Mucosa of descending colon (tissue), 3 donors: ENCODE measurements around the gene GGPS1. TPM values are rescaled to one million over a fixed set of nuclear protein-coding genes. Genes with fewer than 3 reads are reported as not detected.

ENCODE experiments used
- ATAC-seq: fragments of 200-7000 bp; cut with Tn5 transposase; one replicate; pipeline ENCODE4 v1.9.1; 2020; ENCODE audit warnings: mild to moderate bottlenecking, moderate library complexity
- DNase-seq, 3 donors: peaks; one replicate each; pipeline ENCODE4 v3.0.0-alpha.2; 2020
- H3K36me3 ChIP-seq: fragments of 200-600 bp; one replicate; pipeline ENCODE4 v1.8.0; 2021; ENCODE audit warnings: low read depth, mild to moderate bottlenecking
- H3K4me1 ChIP-seq: fragments of 200-600 bp; one replicate; pipeline ENCODE4 v1.8.0; 2021; ENCODE audit warnings: low read depth, mild to moderate bottlenecking
- H3K4me3 ChIP-seq: fragments of 200-600 bp; one replicate; pipeline ENCODE4 v1.8.0; 2021; ENCODE audit warnings: mild to moderate bottlenecking
- H3K9me3 ChIP-seq: fragments of 200-600 bp; one replicate; pipeline ENCODE4 v1.8.0; 2021; ENCODE audit warnings: mild to moderate bottlenecking
- CTCF ChIP-seq: fragments of 200-600 bp; IDR thresholded peaks from one replicate; pipeline ENCODE4 v1.8.0; 2022; ENCODE audit warnings: antibody characterized with exemption, mild to moderate bottlenecking
- intact Hi-C, 2 donors: fragments of 100-400 bp; cut with DNase I in 1 of 2; cut with micrococcal nuclease in 1 of 2; formaldehyde crosslinking; loops; one replicate each; pipeline versions ENCODE4 v1.11.0 to v1.11.1; 2022; cut with DNase I, micrococcal nuclease
- total RNA-seq, 3 donors: library from RNA; stranded (reverse); fragmentation: NEBNext Ultra II Directional in 2 of 3; extraction: Animal tissue kit (Norgen Biotek cat#: 25700) in 2 of 3; gene quantifications; one replicate each; pipeline versions ENCODE4 v1.2.1 to v1.2.4, GENCODE V29; 2021 to 2023
- donor health status: DM: no; HTN: no; CAD: no; lungs with moderate emphysema.
- donor health status: DM: no; HTN: no; CAD: no.
- donor health status: DM: no; HTN: yes; CAD: no.

Gene GGPS1
- total RNA-seq, 3 donors from 2014 or later: 26.4 to 40.8 (median 34.1) TPM

DNA sequence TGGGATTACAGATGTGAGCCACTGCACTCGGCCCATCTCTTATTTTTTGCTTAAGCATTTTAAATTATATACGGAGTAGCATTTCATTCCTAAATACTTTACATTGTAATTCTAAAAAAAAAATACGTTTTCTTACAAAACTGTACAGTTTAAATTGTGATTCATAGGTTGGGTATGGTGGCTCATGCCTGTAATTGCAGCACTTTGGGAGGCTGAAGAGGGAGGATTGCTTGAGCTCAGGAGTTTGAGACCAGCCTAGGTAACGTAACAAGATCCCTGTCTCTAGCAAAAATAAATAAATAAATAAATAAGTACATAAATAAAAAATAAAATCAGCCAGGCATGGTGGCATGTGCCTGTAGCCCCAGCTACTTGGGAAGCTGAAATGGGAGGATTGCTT lies 63.5 kb downstream of the GGPS1 start:
- Histone ChIP-seq H3K36me3 (no peaks in the 10 kb centered on the region), H3K4me3 (no peak overlapping the region), H3K4me1 (no peaks in the 10 kb centered on the region), H3K9me3 (no peaks in the 10 kb centered on the region)
- intact Hi-C loops: no loop called here
- ATAC-seq (no peak), DNase-seq (no peak)
- TF ChIP-seq CTCF: no peak

Other genes with a start within 250 kb of the GGPS1 start
- gene TOMM20, start 199.7 kb upstream of the GGPS1 start, total RNA-seq: 100 to 1,000 TPM in 1 of 3 donors, 10 to 100 TPM in 2; 81.2 to 110 (median 92.1) TPM
- 10 to 100 TPM; 54.7 to 58.5 (median 55.3) TPM for gene RBM34, start 167.3 kb upstream of the GGPS1 start, total RNA-seq
- 10 to 100 TPM; 25.9 to 40.5 (median 37.3) TPM for gene ARID4B, start 391 bp upstream of the GGPS1 start, total RNA-seq
- 10 to 100 TPM; 21.1 to 25.5 (median 23.9) TPM for gene TBCE, start 38.9 kb downstream of the GGPS1 start, total RNA-seq
- gene B3GALNT2, start 175.9 kb downstream of the GGPS1 start, total RNA-seq: 10 to 100 TPM; 17.1 to 34.5 (median 19.6) TPM